Prostate gland (tissue), 2 donors: Measurements from ENCODE around the gene NYAP2.

Experiments used
- CTCF ChIP-seq, 4 experiments: fragments of 200-600 bp in 2 of 4; fragments of 450-650 bp in 2 of 4; sonication (generic) in 2 of 4; IDR thresholded peaks; 1 replicate in 3 of 4; 2 replicates in 1 of 4; pipeline ENCODE4 v1.5.1; 2016 to 2019; ENCODE audit warnings: antibody characterized with exemption in 4 of 4, mild to moderate bottlenecking in 2 of 4, moderate library complexity in 2 of 4
- POLR2A ChIP-seq: fragments of 450-650 bp; IDR thresholded peaks from one replicate; pipeline ENCODE4 v1.6.1; 2016; ENCODE audit warnings: antibody characterized with exemption, mild to moderate bottlenecking
- POLR2AphosphoS5 ChIP-seq: sonication (generic); formaldehyde crosslinking; IDR thresholded peaks from one replicate; pipeline ENCODE4 v1.6.1; 2017; ENCODE audit warnings: antibody characterized with exemption

GRCh38 chr2:225466891-225467604, 67.5 kb downstream of the NYAP2 start:
- no peak for TF ChIP-seq CTCF (IDR thresholded peaks at IDR 0.05)
- no peak for TF ChIP-seq POLR2A
- TF ChIP-seq POLR2AphosphoS5, result no peak
